ENCODE data around the gene NUP58.
A peak's percentile ranks its signal among the peaks of the same experiment; 100 is the strongest.

- TF ChIP-seq EZH2phosphoT487 (IDR thresholded peaks at IDR 0.05; ENCODE audit: borderline replicate concordance, low read length) (no peak), CTCF (conservative IDR thresholded peaks at IDR 0.05; ENCODE audit: low read depth, low read length) (0 out of 2 replicates have a peak, but pooled peaks have one; percentile 7), EZH2 (IDR thresholded peaks at IDR 0.05; ENCODE audit: low read length, unreplicated experiment) (no peak)
Observed at GRCh38 chr13:25276748-25277147, 24.7 kb upstream of the NUP58 start.
